Hepatocyte (in vitro differentiated cells): Measurements from ENCODE around the gene FAM114A2. TPM values are rescaled to one million over a fixed set of nuclear protein-coding genes. Genes with fewer than 3 reads are reported as not detected.

Source experiments
- DNase-seq: peaks from one replicate; pipeline ENCODE4 v3.0.0-alpha.2; 2016; ENCODE audit warnings: low spot score
- H2AFZ ChIP-seq: fragments of 200-600 bp; sonication (generic); 2 replicates; pipeline ENCODE4 v1.6.0; 2016; ENCODE audit warnings: antibody characterized with exemption, mild to moderate bottlenecking
- H3K27ac ChIP-seq: fragments of 200-600 bp; sonication (generic); 2 replicates; pipeline ENCODE4 v1.5.1; 2016; ENCODE audit warnings: mild to moderate bottlenecking
- H3K27me3 ChIP-seq: fragments of 200-600 bp; sonication (generic); 2 replicates; pipeline ENCODE4 v1.6.1; 2016
- H3K36me3 ChIP-seq: fragments of 200-600 bp; sonication (generic); replicated peaks from 2 replicates; pipeline ENCODE4 v1.5.1; 2016; ENCODE audit warnings: low read depth; ENCODE audit not compliant: insufficient read depth
- H3K4me1 ChIP-seq: fragments of 200-600 bp; sonication (generic); 2 replicates; pipeline ENCODE4 v1.5.1; 2016; ENCODE audit warnings: mild to moderate bottlenecking, moderate library complexity; ENCODE audit not compliant: insufficient read depth
- H3K4me2 ChIP-seq: fragments of 200-600 bp; sonication (generic); 2 replicates; pipeline ENCODE4 v1.6.0; 2016
- H3K4me3 ChIP-seq: fragments of 200-600 bp; sonication (generic); 2 replicates; pipeline ENCODE4 v1.5.1; 2016; ENCODE audit warnings: mild to moderate bottlenecking
- H3K79me2 ChIP-seq: fragments of 200-600 bp; sonication (generic); 2 replicates; pipeline ENCODE4 v1.6.0; 2017; ENCODE audit warnings: mild to moderate bottlenecking
- H3K9me2 ChIP-seq: fragments of 200-600 bp; sonication (generic); replicated peaks from 2 replicates; pipeline ENCODE4 v1.6.0; 2017; ENCODE audit warnings: mild to moderate bottlenecking; ENCODE audit not compliant: insufficient read depth
- H3K9me3 ChIP-seq: fragments of 200-600 bp; sonication (generic); 2 replicates; pipeline ENCODE4 v1.5.1; 2016; ENCODE audit warnings: low read depth, mild to moderate bottlenecking
- H4K20me1 ChIP-seq: fragments of 200-600 bp; sonication (generic); 2 replicates; pipeline ENCODE4 v1.6.0; 2016; ENCODE audit warnings: mild to moderate bottlenecking; ENCODE audit not compliant: insufficient read depth, poor library complexity, severe bottlenecking
- EZH2 ChIP-seq: fragments of 200-600 bp; sonication (generic); IDR thresholded peaks from 2 replicates; pipeline ENCODE4 v1.6.1; 2016; ENCODE audit warnings: antibody characterized with exemption, mild to moderate bottlenecking, borderline replicate concordance
- EZH2phosphoT487 ChIP-seq: fragments of 200-600 bp; sonication (generic); IDR thresholded peaks from one replicate; pipeline ENCODE4 v1.6.1; 2018; ENCODE audit warnings: antibody characterized with exemption, mild to moderate bottlenecking, low read depth, moderate library complexity; ENCODE audit not compliant: unreplicated experiment, severe bottlenecking
- WGBS: methylation state at CpG from one replicate; pipeline ENCODE4 v1.1.6; 2016; ENCODE audit warnings: low lambda C conversion rate; ENCODE audit errors: missing lambda C conversion rate; 5-methylcytosine and 5-hydroxymethylcytosine counted together
- polyA plus RNA-seq: library from polyadenylated mRNA; unstranded; fragments of >200 nt; fragmentation: Nextera tagmentation; extraction: Ambion mirVana; gene quantifications from 2 replicates; pipeline ENCODE4 v1.2.1, GENCODE V29; 2016
- total RNA-seq: library from RNA; depleted of rRNA; stranded (reverse); fragments of >200 nt; gene quantifications from 2 replicates; pipeline ENCODE4 v1.2.3, GENCODE V29; 2014
- TF ChIP-seq, protein P1 (sequence below): fragments of 200-600 bp; sonication (generic); IDR thresholded peaks from 2 replicates; pipeline ENCODE4 v1.5.1; 2016; ENCODE audit warnings: antibody characterized with exemption, mild to moderate bottlenecking; ENCODE audit not compliant: poor library complexity

The FAM114A2 gene
- total and polyA plus RNA-seq, 2 experiments from 2014 or later, result 12.0 to 22.8 TPM

GRCh38 chr5:153998010-153998409 is 40.7 kb downstream of the FAM114A2 start:
- WGBS, result 100% methylated on average over 1 of the region's 1 CpG
- no peaks in the 10 kb centered on the region for H3K9me3 ChIP-seq
- no peaks in the 10 kb centered on the region for H3K4me1 ChIP-seq
- DNase-seq, result no peak
- H3K36me3 ChIP-seq, result no peaks in the 10 kb centered on the region
- no peaks in the 10 kb centered on the region for H3K79me2 ChIP-seq
- H3K27ac ChIP-seq, result no peak overlapping the region
- no peak overlapping the region for H3K4me2 ChIP-seq
- H3K27me3 ChIP-seq, result no peaks in the 10 kb centered on the region
- no peak overlapping the region for H3K4me3 ChIP-seq
- no peak overlapping the region for H2AFZ ChIP-seq
- TF ChIP-seq EZH2 (no peak), EZH2phosphoT487 (no peak)
- TF ChIP-seq, protein P1, sequence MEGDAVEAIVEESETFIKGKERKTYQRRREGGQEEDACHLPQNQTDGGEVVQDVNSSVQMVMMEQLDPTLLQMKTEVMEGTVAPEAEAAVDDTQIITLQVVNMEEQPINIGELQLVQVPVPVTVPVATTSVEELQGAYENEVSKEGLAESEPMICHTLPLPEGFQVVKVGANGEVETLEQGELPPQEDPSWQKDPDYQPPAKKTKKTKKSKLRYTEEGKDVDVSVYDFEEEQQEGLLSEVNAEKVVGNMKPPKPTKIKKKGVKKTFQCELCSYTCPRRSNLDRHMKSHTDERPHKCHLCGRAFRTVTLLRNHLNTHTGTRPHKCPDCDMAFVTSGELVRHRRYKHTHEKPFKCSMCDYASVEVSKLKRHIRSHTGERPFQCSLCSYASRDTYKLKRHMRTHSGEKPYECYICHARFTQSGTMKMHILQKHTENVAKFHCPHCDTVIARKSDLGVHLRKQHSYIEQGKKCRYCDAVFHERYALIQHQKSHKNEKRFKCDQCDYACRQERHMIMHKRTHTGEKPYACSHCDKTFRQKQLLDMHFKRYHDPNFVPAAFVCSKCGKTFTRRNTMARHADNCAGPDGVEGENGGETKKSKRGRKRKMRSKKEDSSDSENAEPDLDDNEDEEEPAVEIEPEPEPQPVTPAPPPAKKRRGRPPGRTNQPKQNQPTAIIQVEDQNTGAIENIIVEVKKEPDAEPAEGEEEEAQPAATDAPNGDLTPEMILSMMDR, result no peak
- H4K20me1 ChIP-seq, result no peaks in the 10 kb centered on the region
- no peaks in the 10 kb centered on the region for H3K9me2 ChIP-seq

DNA sequence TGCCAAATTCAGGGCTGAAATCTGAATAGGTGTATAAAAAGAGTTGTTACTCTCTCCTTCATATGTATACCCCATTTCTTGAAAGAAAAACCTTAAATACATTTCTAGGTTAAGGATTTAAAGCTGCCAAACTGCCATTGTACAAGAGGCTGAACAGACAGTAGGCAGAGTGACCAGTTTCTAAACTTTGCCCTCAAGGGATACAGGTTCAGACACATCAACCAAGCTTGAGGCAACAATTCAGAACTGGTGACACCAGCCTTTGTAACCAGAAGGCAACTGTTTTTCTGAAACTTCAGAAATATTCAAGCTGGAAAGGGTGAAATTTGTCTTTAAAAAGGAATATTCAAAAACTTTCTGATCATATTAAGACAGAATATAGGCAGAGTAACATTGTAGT is 47.5 kb downstream of the FAM114A2 start:
- Histone ChIP-seq H4K20me1 (no peaks in the 10 kb centered on the region), H3K9me3 (no peaks in the 10 kb centered on the region), H3K27me3 (no peaks in the 10 kb centered on the region), H3K4me2 (no peak overlapping the region), H3K4me3 (no peak overlapping the region), H2AFZ (no peak overlapping the region), H3K27ac (no peak overlapping the region), H3K79me2 (no peaks in the 10 kb centered on the region), H3K4me1 (no peaks in the 10 kb centered on the region), H3K9me2 (no peaks in the 10 kb centered on the region), H3K36me3 (no peaks in the 10 kb centered on the region)
- TF ChIP-seq, protein P1, result no peak
- TF ChIP-seq EZH2phosphoT487 (no peak), EZH2 (no peak)
- DNase-seq, result no peak

DNA sequence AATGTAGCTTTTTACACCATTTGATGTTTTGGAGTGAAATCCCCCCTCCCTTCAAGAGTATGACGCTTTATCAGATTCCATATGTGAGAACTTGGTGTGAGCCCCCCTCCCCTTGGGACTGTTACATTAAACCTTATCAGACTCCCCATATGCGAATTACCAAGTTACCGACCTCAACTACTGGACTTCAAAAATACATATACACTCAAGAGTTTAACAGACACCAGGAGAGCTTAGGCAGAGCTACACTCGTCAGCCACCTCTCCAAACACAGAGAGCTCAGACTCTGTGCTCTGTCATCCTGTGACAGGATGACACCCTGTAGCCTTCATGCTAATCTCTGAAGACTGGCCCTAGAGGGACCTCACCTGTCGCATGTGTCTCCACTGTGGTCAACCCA is 50.2 kb downstream of the FAM114A2 start:
- no peak for TF ChIP-seq EZH2
- TF ChIP-seq EZH2phosphoT487, result no peak
- TF ChIP-seq, protein P1, result no peak
- no peak for DNase-seq
- no peaks in the 10 kb centered on the region for H3K79me2 ChIP-seq
- no peaks in the 10 kb centered on the region for H3K4me1 ChIP-seq
- no peak overlapping the region for H3K4me3 ChIP-seq
- no peak overlapping the region for H2AFZ ChIP-seq
- 75% methylated on average over 5 of the region's 5 CpGs for WGBS
- no peaks in the 10 kb centered on the region for H3K9me3 ChIP-seq
- no peak overlapping the region for H3K27ac ChIP-seq
- H3K9me2 ChIP-seq, result no peaks in the 10 kb centered on the region
- H3K27me3 ChIP-seq, result no peaks in the 10 kb centered on the region
- no peak overlapping the region for H3K4me2 ChIP-seq
- H3K36me3 ChIP-seq, result no peaks in the 10 kb centered on the region
- H4K20me1 ChIP-seq, result no peaks in the 10 kb centered on the region

- Histone ChIP-seq H3K4me1 (no peaks in the 10 kb centered on the region), H3K79me2 (no peaks in the 10 kb centered on the region), H4K20me1 (no peaks in the 10 kb centered on the region), H3K36me3 (no peaks in the 10 kb centered on the region), H3K27me3 (no peaks in the 10 kb centered on the region), H3K9me3 (no peaks in the 10 kb centered on the region), H3K27ac (no peak overlapping the region), H3K9me2 (no peaks in the 10 kb centered on the region), H3K4me2 (no peak overlapping the region), H3K4me3 (no peak overlapping the region), H2AFZ (no peak overlapping the region)
- 88% methylated on average over 2 of the region's 2 CpGs for WGBS
- no peak for TF ChIP-seq EZH2
- TF ChIP-seq EZH2phosphoT487, result no peak
- TF ChIP-seq, protein P1, result no peak
- no peak for DNase-seq
Measured at GRCh38 chr5:153987301-153987700, 51.4 kb downstream of the FAM114A2 start.
